GOT3 (cell line): ENCODE data around the gene ESR1.
"Not testable (repeated sequence)": the region's sequence is repeated elsewhere in the genome, so short reads cannot be mapped to it uniquely, and the experiment has no call there.

Experiments used
- DNase-seq: peaks from one replicate; lab custom pipeline; 2025; ENCODE audit warnings: mixed read lengths; lab: John Stamatoyannopoulos, UW

Gene ESR1

DNA sequence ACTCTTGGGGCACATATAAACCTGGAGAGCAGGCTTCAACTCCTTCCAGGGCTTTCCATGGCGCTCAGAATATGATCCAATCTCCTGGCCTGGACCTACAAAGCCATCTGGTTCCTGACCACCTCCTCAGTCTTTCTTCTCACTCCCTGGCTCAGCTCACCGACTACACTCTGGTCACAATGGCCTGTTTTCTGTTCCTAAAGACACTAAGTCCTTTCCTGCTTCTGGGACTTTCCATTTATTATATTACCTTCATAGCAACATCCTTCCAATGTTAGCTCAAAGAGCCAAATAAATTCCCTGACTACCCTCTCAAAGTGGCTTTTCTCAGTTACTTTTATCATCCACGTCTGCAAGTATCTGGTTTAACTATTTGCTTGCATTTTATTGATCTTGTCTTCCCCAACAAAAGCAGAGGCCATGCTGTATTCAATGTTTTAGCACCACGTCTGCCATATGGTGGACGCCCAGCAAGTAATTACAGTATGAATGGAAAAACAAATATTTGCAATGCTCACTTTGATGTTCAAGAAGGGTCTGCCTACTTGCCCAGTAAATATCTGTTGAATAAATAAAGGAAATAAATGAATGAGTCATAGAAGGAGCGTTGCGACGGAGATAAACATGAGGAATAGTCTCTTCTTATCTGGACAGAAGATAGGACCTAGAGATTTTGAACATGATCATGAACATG is 328.4 kb downstream of the ESR1 start:
- DNase-seq: no peak

DNA sequence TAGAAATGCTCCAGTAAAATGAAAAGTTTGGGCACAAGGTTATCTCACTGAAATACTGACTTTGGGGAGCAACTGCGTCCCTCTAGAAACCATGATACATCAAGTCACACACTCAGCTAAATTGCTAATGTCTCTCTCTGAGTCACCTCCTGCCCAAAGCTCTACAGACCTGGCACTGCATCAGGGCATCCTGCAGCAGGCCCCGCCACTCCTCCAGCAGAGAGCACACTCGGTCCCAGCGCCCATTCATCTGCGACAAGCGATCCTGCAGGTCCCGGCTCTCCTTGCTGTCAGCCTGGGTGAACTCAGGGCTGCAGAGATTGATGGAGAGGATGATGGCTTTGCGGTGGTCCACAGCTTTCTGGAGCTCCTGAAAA is 329.0 kb downstream of the ESR1 start:
- no peak for DNase-seq

DNA sequence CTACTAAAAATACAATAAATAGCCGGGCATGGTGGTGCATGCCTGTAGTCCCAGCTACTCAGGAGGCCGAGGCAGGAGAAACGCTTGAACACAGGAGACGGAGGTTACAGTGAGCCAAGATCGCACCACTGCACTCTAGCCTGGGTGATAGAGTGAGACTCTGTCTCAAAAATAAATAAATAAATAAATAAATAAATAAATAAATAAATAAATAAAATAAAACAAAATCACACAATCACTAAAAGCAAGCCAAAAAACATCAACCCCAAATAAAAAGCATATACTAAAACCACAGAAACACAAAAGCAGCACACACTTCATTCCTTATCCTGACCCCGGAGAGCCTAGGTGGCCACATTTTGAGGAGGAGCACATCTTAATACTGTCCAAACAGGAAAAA is 330.9 kb downstream of the ESR1 start:
- not testable (repeated sequence) for DNase-seq

- no peak for DNase-seq
These were observed 334.6 kb downstream of the ESR1 start for GRCh38 chr6:152142105-152142504.

DNA sequence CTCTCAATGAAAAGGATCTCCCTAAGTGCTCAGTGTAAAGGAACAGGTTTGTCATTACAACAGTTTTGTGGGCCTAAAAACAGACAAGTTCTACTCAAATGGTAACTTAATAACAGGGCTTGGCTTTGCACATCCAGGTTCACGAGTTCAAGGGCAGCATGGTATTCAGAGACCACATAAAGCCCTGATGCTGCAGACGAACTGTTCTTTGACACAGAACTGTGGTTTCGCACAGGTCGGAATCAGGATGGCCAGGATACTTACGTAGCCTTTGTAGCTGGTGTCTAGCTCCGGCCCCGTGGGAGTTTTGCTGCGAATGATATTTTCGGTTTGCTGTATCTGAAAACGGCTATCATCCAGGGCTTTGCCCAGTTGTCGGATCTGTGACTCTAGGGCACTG is 335.9 kb downstream of the ESR1 start:
- DNase-seq: no peak

GRCh38 chr6:152146385-152146784 is 338.9 kb downstream of the ESR1 start:
- DNase-seq: no peak

GRCh38 chr6:152147269-152147668 is 339.8 kb downstream of the ESR1 start:
- no peak for DNase-seq

DNA sequence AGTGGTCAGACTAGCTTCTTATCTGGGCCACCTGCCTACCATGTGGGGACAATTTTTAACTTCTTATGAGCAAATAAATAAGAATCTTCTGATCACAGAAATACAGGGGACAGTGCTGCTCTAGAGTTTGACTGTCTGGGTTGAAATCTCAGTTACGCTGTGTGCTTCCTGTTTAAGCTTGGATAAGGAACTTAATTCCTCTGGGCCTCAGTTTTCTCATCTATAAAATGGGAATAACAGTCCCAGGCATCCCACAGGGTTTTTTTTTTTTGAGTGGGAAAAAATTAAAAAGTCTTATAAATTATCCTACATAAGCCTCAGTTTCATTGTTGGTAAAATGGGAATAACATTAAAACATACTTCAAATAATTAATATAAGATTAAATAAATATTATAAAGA is 340.9 kb downstream of the ESR1 start:
- no peak for DNase-seq

DNA sequence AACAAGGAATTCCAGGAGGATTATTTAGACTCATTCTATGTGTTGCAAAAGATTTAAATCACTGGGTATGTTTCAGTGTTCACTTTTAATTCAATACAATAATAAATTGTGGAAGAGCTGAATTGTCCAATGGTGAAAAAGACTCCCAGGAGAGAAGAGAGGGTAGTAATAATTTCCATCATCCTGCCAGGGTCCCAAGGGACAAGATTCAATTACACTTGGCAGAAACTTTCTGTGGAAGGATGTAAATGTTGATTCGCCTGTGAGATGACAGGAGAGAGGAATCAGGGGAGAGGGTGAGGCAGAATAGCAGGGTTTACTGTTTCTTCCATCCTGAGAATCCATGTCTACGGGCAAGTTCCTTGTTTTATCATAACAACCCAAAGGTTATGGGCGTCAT is 342.7 kb downstream of the ESR1 start:
- no peak for DNase-seq

DNA sequence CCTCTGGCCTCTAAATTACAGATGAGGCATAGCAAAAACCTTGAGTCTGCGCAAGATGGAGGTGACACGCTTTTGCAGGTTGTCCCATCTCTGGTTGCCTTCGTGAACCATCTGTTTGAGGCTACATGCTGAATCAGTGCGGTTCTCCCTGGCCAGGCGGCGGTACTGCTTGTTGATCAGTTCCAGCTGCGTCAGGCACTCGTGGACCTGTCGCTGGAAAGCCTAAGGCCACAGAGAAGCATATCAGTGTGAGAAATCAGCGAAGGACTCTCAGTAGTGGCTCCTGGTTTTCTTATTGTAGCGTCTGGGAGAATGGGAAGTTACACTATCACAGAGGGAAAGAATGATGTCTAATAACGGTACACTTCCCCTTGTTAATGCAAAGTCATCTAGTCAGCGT is 344.4 kb downstream of the ESR1 start:
- no peak for DNase-seq

- DNase-seq: no peak
These were observed 347.3 kb downstream of the ESR1 start for GRCh38 chr6:152154559-152155356.

GRCh38 chr6:152155792-152156191 is 348.3 kb downstream of the ESR1 start:
- DNase-seq: no peak

DNA sequence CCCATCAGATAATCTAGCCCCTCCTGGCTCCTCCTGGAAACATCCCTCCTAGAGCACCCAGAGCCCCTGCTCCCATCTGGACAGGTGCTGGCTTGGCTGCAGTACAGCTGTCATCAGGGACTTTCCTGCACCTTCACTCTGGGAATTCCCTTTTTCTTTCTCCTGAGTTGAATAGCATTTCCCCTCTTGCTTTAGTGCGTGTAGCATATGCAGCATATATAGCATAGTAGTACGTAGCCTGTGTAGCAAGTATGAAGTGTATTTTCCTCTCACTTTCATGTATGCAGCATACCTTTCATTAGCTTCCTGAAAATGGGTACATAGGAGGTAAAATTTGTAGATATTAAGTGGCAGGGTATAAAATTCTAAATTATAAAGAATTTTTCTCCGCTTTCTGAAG is 352.9 kb downstream of the ESR1 start:
- DNase-seq: no peak

- DNase-seq: no peak
These were observed 354.0 kb downstream of the ESR1 start for GRCh38 chr6:152161501-152161900.

DNA sequence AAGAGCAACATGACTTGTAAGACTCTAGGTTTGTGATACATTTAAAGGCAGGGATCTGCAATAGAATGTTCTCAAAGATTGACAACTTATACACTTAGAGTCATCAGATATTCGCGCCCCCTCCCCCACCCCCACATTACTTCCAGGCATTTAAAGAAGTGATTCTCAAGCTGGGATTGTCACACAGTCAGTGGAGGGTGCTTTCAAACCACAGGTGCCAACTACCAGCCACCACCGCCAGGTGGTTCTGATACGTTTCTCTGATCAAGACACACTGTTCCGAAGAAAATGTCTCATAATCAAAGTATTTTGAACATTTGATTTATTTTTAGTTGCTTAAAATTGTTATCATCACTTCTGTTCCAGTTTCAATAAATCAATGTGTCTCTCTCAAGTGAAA is 357.5 kb downstream of the ESR1 start:
- no peak for DNase-seq

- no peak for DNase-seq
These were observed 359.0 kb downstream of the ESR1 start for GRCh38 chr6:152166497-152166896.

GRCh38 chr6:152166897-152167296 is 359.4 kb downstream of the ESR1 start:
- DNase-seq: no peak

GRCh38 chr6:152167641-152168603 is 360.4 kb downstream of the ESR1 start:
- no peak for DNase-seq

GRCh38 chr6:152170313-152170701 is 362.8 kb downstream of the ESR1 start:
- no peak for DNase-seq

DNA sequence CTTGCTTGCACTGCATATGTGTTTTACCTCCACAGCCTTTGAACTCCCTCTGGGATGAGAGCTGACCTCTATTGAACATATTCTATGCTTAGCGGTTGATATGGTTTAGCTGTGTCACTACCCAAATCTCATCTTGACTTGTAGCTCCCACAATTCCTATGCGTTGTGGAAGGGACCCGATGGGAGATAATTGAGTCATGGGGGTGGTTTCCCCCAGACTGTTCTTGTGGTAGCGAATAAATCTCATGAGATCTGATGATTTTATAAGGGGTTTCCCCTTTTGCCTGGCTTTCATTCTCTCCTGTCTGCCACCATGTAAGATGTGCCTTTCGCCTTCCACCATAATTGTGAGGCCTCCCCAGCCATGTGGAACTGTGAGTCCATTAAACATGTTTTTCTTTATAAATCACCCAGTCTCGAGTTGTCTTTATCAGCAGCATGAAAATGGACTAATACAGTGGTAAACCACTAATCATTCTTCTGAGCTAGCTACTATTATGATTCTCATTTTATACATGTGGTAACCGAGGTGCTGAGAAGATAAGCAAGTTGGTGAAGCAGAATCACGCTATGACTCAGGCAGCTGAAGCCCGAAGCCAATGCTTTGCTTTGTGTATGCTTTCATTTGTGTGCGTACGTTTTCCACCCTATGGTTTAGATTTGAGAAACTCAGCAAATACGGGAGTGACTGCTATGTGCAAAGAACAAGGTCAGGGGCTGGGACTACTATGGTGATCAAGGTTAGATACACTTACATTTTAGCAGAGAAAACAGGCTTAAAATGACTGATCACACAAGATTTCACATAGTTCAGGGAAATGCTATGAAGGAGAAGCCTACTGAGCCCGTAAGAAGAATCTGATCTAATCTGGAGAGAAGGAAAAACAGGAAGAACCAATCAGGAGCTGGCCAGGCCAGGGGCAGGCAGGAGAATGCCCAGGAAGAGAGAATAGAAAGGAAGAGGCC is 363.5 kb downstream of the ESR1 start:
- no peak for DNase-seq

DNA sequence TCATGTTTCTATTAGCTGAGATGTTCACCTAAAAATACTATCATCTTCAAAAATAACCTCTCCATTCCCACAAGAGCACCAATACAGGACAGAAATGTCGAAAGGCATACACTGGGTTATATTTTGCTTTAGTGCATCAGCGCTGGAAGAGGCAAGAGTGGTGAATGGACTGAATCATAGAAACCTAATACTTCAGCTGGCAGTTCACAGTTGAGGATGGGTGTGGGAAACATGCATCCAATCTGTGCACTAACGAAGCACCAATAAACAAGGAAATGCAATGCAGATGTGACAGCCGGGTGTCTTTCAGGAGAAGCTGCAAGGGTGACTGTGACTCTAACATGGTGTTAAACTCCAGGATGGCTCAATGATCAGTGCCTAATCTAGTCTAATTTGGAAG is 365.8 kb downstream of the ESR1 start:
- no peak for DNase-seq
